WERI-Rb-1 (cell line): ENCODE measurements around the gene H2BK1.

Experiments
- DNase-seq: peaks from one replicate; pipeline ENCODE4 v3.0.0-alpha.2; 2020
- H3K27ac ChIP-seq: fragments of 250-450 bp; sonication (Bioruptor Pico); 2 replicates; pipeline ENCODE4 v1.5.1; 2020; ENCODE audit warnings: mild to moderate bottlenecking, moderate library complexity
- H3K27me3 ChIP-seq: fragments of 250-450 bp; sonication (Bioruptor Pico); 2 replicates; pipeline ENCODE4 v1.5.1; 2021; ENCODE audit warnings: mild to moderate bottlenecking, low read depth, moderate library complexity; ENCODE audit not compliant: insufficient read depth, severe bottlenecking
- H3K36me3 ChIP-seq: fragments of 250-450 bp; sonication (Bioruptor Pico); 2 replicates; pipeline ENCODE4 v1.5.1; 2020; ENCODE audit warnings: mild to moderate bottlenecking, moderate library complexity
- H3K4me3 ChIP-seq: 2 replicates; pipeline ENCODE4 v1.5.1; 2011; ENCODE audit warnings: low read depth, mild to moderate bottlenecking, control low read depth, low read length
- H3K9me3 ChIP-seq: fragments of 250-450 bp; sonication (Bioruptor Pico); 2 replicates; pipeline ENCODE4 v1.5.1; 2021; ENCODE audit warnings: mild to moderate bottlenecking, moderate library complexity; ENCODE audit not compliant: severe bottlenecking
- TF ChIP-seq, protein P1 (sequence below): IDR thresholded peaks from 2 replicates; pipeline ENCODE4 v1.5.1; 2011; ENCODE audit warnings: low read depth, mild to moderate bottlenecking, control low read depth, inconsistent platforms, low read length

H2BK1 gene

DNA sequence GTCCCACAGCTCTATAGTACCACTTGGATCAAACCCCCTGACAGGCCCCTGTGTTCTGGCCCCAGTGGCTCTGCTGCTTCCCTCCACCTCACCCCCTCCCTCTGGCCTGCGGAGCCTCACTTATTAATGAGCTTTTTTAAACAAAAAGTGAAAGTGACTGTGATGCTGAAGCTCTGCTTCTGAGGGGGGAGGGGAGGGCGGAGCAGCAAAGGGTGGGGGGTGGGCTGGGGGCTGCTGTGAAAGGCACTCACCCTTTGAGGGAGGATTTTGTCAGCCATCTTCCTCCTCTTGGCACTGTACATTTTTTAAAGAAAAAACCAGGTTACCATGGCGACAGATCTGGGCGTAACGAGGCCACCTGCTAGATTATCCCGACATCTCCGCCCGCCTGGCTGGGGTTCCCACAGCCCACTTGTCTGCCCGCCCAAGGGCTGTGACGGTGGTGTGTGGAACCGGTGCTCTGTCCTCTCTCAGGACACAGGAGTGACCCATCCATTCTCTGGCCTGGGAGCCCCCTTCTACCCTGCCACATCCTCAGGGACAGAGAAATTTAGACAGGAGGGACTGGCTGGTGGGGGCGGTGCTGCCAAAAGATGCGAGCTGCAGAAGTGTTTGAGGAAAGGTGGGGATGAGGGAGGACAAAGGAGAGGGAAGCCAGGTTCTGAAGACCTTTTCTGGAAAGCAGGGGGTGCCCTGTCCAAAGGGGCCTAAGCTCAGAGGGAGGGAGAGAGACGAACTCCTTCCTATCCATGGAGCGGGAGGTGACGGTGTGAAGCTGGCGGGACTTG is 33.3 kb upstream of the H2BK1 start:
- Histone ChIP-seq H3K36me3 (no peaks in the 10 kb centered on the region; the same call in 1 of the 2 replicates), H3K27ac (no peak overlapping the region), H3K27me3 (peaks cover 3% of the 10 kb centered on the region), H3K9me3 (no peaks in the 10 kb centered on the region), H3K4me3 (no peak overlapping the region)
- DNase-seq: no peak
- TF ChIP-seq, protein P1, sequence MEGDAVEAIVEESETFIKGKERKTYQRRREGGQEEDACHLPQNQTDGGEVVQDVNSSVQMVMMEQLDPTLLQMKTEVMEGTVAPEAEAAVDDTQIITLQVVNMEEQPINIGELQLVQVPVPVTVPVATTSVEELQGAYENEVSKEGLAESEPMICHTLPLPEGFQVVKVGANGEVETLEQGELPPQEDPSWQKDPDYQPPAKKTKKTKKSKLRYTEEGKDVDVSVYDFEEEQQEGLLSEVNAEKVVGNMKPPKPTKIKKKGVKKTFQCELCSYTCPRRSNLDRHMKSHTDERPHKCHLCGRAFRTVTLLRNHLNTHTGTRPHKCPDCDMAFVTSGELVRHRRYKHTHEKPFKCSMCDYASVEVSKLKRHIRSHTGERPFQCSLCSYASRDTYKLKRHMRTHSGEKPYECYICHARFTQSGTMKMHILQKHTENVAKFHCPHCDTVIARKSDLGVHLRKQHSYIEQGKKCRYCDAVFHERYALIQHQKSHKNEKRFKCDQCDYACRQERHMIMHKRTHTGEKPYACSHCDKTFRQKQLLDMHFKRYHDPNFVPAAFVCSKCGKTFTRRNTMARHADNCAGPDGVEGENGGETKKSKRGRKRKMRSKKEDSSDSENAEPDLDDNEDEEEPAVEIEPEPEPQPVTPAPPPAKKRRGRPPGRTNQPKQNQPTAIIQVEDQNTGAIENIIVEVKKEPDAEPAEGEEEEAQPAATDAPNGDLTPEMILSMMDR: no peak

DNA sequence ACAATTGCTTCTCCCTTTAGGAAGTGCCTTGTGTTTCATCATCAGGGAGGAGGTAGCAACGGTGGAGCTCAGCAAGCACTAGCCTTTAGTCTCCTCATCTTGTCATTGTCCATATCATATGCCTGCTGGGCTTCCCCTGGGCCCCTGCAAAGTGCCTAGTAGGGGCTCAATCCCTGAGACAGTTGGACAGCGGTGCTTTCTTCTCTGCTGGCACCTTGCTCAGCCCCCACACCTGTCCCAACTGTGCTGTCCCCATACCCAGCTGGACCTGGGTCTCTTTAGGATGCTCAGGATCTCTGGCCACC is 32.7 kb upstream of the H2BK1 start:
- no peak overlapping the region for H3K4me3 ChIP-seq
- TF ChIP-seq, protein P1: no peak
- no peak for DNase-seq
- H3K9me3 ChIP-seq: no peaks in the 10 kb centered on the region
- H3K27me3 ChIP-seq: peaks cover 3% of the 10 kb centered on the region
- H3K27ac ChIP-seq: no peak overlapping the region
- no peaks in the 10 kb centered on the region; the same call in 1 of the 2 replicates for H3K36me3 ChIP-seq

DNA sequence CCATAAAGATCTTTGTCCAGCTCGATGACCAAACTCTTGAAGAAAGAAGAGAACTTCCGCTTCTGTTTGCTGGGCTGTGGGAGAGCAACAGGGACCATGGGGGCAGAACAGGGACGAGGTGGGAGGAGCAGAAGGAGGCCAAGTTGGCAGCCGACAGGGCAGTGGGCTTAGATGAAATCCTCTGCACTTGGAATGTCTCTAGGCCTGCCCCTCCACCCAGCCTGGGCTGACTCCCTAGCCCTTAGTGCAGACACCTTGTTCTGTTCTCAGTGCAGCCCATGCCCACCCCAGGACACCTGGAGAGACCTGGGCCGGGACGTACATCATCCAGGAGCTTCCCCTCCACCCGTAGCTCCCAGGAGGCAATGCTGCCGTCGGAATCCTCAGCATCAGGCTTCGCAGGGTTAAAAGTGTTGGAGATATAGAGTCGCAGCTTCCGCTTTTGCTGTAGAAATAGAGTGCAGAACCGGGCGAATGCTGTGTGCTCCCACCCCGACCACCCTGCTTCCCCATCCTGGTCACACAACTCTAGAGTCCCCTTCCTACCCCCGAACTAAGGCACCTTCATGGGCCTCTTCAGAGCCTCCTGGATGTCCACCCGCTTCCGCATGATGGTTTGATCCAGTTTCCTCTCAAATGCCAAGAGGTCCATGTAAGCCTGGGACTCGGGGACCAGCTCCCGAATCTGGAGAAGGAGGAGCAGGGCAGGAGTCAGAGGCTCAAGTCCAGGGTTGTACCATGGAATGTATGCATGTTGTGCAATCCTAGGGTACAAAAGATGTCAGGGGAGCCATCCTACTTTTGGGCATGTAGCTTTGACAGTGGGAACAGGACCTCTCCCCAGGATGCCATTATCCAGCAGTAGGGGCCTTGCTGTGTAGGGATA is 32.1 kb upstream of the H2BK1 start:
- Histone ChIP-seq H3K27ac (no peak overlapping the region), H3K36me3 (peaks cover 2% of the 10 kb centered on the region; the same call in 1 of the 2 replicates), H3K9me3 (no peaks in the 10 kb centered on the region), H3K27me3 (peaks cover 3% of the 10 kb centered on the region), H3K4me3 (no peak overlapping the region)
- TF ChIP-seq, protein P1: no peak
- DNase-seq: no peak

DNA sequence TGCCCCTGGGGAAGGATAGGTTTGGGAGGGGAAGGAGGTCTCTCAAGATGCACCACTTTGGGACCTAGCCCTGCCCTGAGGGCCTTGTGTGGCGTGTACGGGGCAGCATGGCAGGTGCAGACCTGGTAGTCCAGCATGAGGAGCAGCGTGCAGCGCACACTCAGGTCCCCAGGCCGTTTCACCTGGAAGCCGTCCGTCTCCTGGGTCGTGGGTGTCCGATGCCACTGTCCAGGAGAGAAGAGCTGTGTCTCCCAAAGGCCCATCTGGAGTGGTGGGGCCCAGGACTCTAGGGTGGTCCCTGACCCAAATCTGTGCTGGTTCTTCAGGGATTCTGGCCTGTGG is 31.4 kb upstream of the H2BK1 start:
- no peak overlapping the region for H3K27ac ChIP-seq
- no peak for DNase-seq
- H3K9me3 ChIP-seq: no peaks in the 10 kb centered on the region
- TF ChIP-seq, protein P1: no peak
- H3K4me3 ChIP-seq: no peak overlapping the region
- peaks cover 3% of the 10 kb centered on the region for H3K27me3 ChIP-seq
- H3K36me3 ChIP-seq: peaks cover 2% of the 10 kb centered on the region; the same call in 1 of the 2 replicates

- DNase-seq: no peak
- Histone ChIP-seq H3K27me3 (peaks cover 3% of the 10 kb centered on the region), H3K4me3 (no peak overlapping the region), H3K27ac (no peak overlapping the region), H3K9me3 (no peaks in the 10 kb centered on the region), H3K36me3 (peaks cover 6% of the 10 kb centered on the region; the same call in 1 of the 2 replicates)
- TF ChIP-seq, protein P1: no peak
Observed at GRCh38 chr7:151240942-151241754, 30.9 kb upstream of the H2BK1 start.
